Measurements from ENCODE around the gene ZNF479. TPM values are rescaled to one million over a fixed set of nuclear protein-coding genes. Genes with fewer than 3 reads are reported as not detected.
A peak's percentile ranks its signal among the peaks of the same experiment; 100 is the strongest.
"Not testable (repeated sequence)": the region's sequence is repeated elsewhere in the genome, so short reads cannot be mapped to it uniquely, and the experiment has no call there.

The ZNF479 gene
- total RNA-seq, 2 donors from 2014 or later: not detected

- H3K36me3 ChIP-seq (ENCODE audit: control insufficient read depth, insufficient read depth, low read length): no peaks in the 10 kb centered on the region
- Mint-ChIP-seq H3K27ac (no peak overlapping the region), H3K9me3 (peaks cover 46% of the 10 kb centered on the region), H3K4me3 (no peak overlapping the region), H3K27me3 (ENCODE audit: insufficient read depth) (no peaks in the 10 kb centered on the region), H3K36me3 (ENCODE audit: low read depth) (no peaks in the 10 kb centered on the region), H3K4me1 (no peaks in the 10 kb centered on the region)
- no peak overlapping the region for H3K4me3 ChIP-seq (ENCODE audit: low read length)
- peaks cover 39% of the 10 kb centered on the region for H3K9me3 ChIP-seq (ENCODE audit: control insufficient read depth, low read length)
- DNase-seq: no peak
- no peak for TF ChIP-seq CTCF (conservative IDR thresholded peaks at IDR 0.05)
- 79 to 83% methylated on average over 5 to 14 of the region's 14 CpGs for WGBS, 2 experiments (ENCODE audit: insufficient coverage in 1 of 2, insufficient read length in 1 of 2)
- no peaks in the 10 kb centered on the region for H3K27me3 ChIP-seq (ENCODE audit: control insufficient read depth, insufficient read depth, low read length, poor library complexity, severe bottlenecking)
- H3K9ac ChIP-seq (ENCODE audit: extremely low read depth, low read length, poor library complexity, severe bottlenecking): no peak overlapping the region
- no peaks in the 10 kb centered on the region for H3K4me1 ChIP-seq (ENCODE audit: control insufficient read depth, insufficient read depth, low read length)
- H3K27ac ChIP-seq (ENCODE audit: low read depth, low read length): no peak overlapping the region
Observed at GRCh38 chr7:57176928-57177635, 44.8 kb upstream of the ZNF479 start.

GRCh38 chr7:57165285-57165899 is 33.2 kb upstream of the ZNF479 start:
- no peak overlapping the region for H3K27ac ChIP-seq (ENCODE audit: low read depth, low read length)
- peaks cover 50% of the 10 kb centered on the region for H3K9me3 ChIP-seq (ENCODE audit: control insufficient read depth, low read length)
- no peaks in the 10 kb centered on the region for H3K4me1 ChIP-seq (ENCODE audit: control insufficient read depth, insufficient read depth, low read length)
- Mint-ChIP-seq H3K27me3 (ENCODE audit: insufficient read depth) (no peaks in the 10 kb centered on the region), H3K27ac (no peak overlapping the region), H3K4me1 (no peaks in the 10 kb centered on the region), H3K36me3 (ENCODE audit: low read depth) (no peaks in the 10 kb centered on the region), H3K4me3 (no peak overlapping the region), H3K9me3 (peaks cover 52% of the 10 kb centered on the region)
- H3K27me3 ChIP-seq (ENCODE audit: control insufficient read depth, insufficient read depth, low read length, poor library complexity, severe bottlenecking): no peaks in the 10 kb centered on the region
- 79 to 86% methylated on average over 2 to 7 of the region's 7 CpGs for WGBS, 2 experiments (ENCODE audit: insufficient coverage in 1 of 2, insufficient read length in 1 of 2)
- no peak overlapping the region for H3K9ac ChIP-seq (ENCODE audit: extremely low read depth, low read length, poor library complexity, severe bottlenecking)
- TF ChIP-seq CTCF (conservative IDR thresholded peaks at IDR 0.05): no peak
- H3K36me3 ChIP-seq (ENCODE audit: control insufficient read depth, insufficient read depth, low read length): no peaks in the 10 kb centered on the region
- DNase-seq: no peak
- peak overlapping the region; percentile 26 for H3K4me3 ChIP-seq (ENCODE audit: low read length)

GRCh38 chr7:57120123-57120784 is 12.0 kb downstream of the ZNF479 start:
- not testable (repeated sequence) for H3K27ac Mint-ChIP-seq
- H3K9me3 Mint-ChIP-seq: peaks cover 54% of the 10 kb centered on the region
- 79% methylated on average over 2 of the region's 5 CpGs; no CpG with 5 or more reads in 1 of the 2 experiments for WGBS, 2 experiments (ENCODE audit: insufficient coverage in 1 of 2, insufficient read length in 1 of 2)

More at GRCh38 chr7:57120123-57120784, 12.0 kb downstream of the ZNF479 start:
- H3K36me3 Mint-ChIP-seq (ENCODE audit: low read depth); DNase-seq; H3K4me3 ChIP-seq (ENCODE audit: low read length); H3K9ac ChIP-seq (ENCODE audit: extremely low read depth, low read length, poor library complexity, severe bottlenecking); H3K36me3 ChIP-seq (ENCODE audit: control insufficient read depth, insufficient read depth, low read length); H3K27ac ChIP-seq (ENCODE audit: low read depth, low read length); H3K4me1 Mint-ChIP-seq; H3K27me3 Mint-ChIP-seq (ENCODE audit: insufficient read depth); H3K27me3 ChIP-seq (ENCODE audit: control insufficient read depth, insufficient read depth, low read length, poor library complexity, severe bottlenecking); H3K4me1 ChIP-seq (ENCODE audit: control insufficient read depth, insufficient read depth, low read length); H3K4me3 Mint-ChIP-seq: not testable (repeated sequence)
- H3K9me3 ChIP-seq (ENCODE audit: control insufficient read depth, low read length): peaks cover 20% of the 10 kb centered on the region
